ENCODE data around the gene SNCA.
A peak's percentile ranks its signal among the peaks of the same experiment; 100 is the strongest.

SNCA gene
- total RNA-seq, result 0 to 0.27 reads per million in 2 donors

- peak in 2 of 5 experiments; percentile 8 to 31 for DNase-seq
Observed at GRCh38 chr4:89836897-89837384, at the start of gene SNCA. SNCA (minus strand) TSS chr4:89837161; CDS start chr4:89835667, 1,494 bp downstream.

GRCh38 chr4:89879215-89879614, 42.3 kb upstream of the SNCA start:
- no peak for DNase-seq

- no peak for DNase-seq
Observed at GRCh38 chr4:89878611-89879010, 41.6 kb upstream of the SNCA start.

GRCh38 chr4:89876548-89876947, 39.6 kb upstream of the SNCA start:
- DNase-seq, result no peak

- DNase-seq, result no peak
Observed at GRCh38 chr4:89871211-89871610, 34.2 kb upstream of the SNCA start.

GRCh38 chr4:89868999-89869589, 32.1 kb upstream of the SNCA start:
- DNase-seq, result no peak

- DNase-seq, result no peak
Observed at GRCh38 chr4:89868276-89868675, 31.3 kb upstream of the SNCA start.

- DNase-seq, result no peak
Observed at GRCh38 chr4:89863533-89863932, 26.6 kb upstream of the SNCA start.

- DNase-seq, result no peak
Observed at GRCh38 chr4:89860971-89861370, 24.0 kb upstream of the SNCA start.

- no peak for DNase-seq
Observed at GRCh38 chr4:89855236-89855635, 18.3 kb upstream of the SNCA start.

GRCh38 chr4:89847571-89848325, 10.8 kb upstream of the SNCA start:
- DNase-seq, result no peak

- no peak for DNase-seq
Observed at GRCh38 chr4:89839558-89839957, 2.6 kb upstream of the SNCA start.

- DNase-seq, result no peak
Observed at GRCh38 chr4:89837993-89838390, 1.0 kb upstream of the SNCA start.

GRCh38 chr4:89837385-89837992, 528 bp upstream of the SNCA start:
- peak in 1 of 5 experiments; percentile 37 for DNase-seq

GRCh38 chr4:89836031-89836745, 773 bp downstream of the SNCA start:
- no peak for DNase-seq

- no peak for DNase-seq
Observed at GRCh38 chr4:89835413-89835812, 1.5 kb downstream of the SNCA start.

- no peak for DNase-seq
Observed at GRCh38 chr4:89834486-89835209, 2.3 kb downstream of the SNCA start.

GRCh38 chr4:89829470-89830138, 7.4 kb downstream of the SNCA start:
- DNase-seq, result peak in 2 of 5 experiments; percentile 21 to 84

- DNase-seq, result no peak
Observed at GRCh38 chr4:89823416-89823815, 13.5 kb downstream of the SNCA start.

GRCh38 chr4:89821612-89822011, 15.3 kb downstream of the SNCA start:
- no peak for DNase-seq

- DNase-seq, result no peak
Observed at GRCh38 chr4:89820010-89820409, 17.0 kb downstream of the SNCA start.

GRCh38 chr4:89814362-89814761, 22.6 kb downstream of the SNCA start:
- DNase-seq, result no peak
